Forelimb muscle (tissue), 1 donor: ENCODE data around the gene G6PD. TPM values are rescaled to one million over a fixed set of nuclear protein-coding genes. Genes with fewer than 3 reads are reported as not detected.

ENCODE experiments used
- DNase-seq: peaks from one replicate; pipeline ENCODE4 v3.0.0-alpha.2; 2013; ENCODE audit warnings: low read depth
- polyA plus RNA-seq: library from polyadenylated mRNA; unstranded; fragments of 120-200 nt; gene quantifications from one replicate; pipeline ENCODE4 v1.2.1, GENCODE V29; 2013; ENCODE audit not compliant: insufficient read length

The G6PD gene
- polyA plus RNA-seq, 1 donor: 11.1 TPM

DNA sequence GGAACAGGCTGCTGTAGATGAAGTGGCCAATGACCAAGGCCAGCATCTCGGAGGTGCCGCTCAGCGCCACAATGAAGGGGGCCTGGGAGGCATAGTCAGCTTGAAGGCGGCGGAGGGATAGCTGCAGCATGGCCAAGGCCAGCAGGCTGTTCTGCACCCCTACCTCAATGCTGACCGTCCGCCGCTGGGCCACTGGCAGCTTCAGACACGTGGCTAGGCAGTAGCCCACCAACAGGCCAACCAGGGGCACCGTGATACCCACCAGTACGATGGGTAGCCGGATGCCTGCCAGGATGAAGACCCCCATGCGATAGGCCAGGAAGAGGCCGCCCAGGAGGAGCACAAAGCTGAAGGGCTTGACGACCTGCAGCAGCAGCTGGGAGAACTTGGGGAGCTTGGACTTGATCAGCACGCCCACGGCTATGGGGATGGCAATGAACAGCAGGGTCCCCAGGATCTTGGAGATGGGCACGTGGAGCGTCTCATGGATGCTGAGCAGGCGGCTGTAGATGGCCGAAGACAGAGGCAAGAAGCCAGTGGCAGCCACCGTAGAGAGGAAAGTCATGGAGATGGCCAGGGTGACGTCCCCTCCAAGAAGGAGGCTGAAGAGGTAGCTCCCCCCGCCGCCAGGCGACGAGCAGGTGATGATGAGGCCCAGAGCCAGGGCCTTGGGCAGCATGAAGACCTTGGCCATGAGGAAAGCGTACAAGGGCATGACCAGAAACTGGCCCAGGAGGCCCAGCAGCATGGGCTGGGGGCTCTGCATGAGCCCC is 58.9 kb downstream of the G6PD start:
- no peak for DNase-seq

DNA sequence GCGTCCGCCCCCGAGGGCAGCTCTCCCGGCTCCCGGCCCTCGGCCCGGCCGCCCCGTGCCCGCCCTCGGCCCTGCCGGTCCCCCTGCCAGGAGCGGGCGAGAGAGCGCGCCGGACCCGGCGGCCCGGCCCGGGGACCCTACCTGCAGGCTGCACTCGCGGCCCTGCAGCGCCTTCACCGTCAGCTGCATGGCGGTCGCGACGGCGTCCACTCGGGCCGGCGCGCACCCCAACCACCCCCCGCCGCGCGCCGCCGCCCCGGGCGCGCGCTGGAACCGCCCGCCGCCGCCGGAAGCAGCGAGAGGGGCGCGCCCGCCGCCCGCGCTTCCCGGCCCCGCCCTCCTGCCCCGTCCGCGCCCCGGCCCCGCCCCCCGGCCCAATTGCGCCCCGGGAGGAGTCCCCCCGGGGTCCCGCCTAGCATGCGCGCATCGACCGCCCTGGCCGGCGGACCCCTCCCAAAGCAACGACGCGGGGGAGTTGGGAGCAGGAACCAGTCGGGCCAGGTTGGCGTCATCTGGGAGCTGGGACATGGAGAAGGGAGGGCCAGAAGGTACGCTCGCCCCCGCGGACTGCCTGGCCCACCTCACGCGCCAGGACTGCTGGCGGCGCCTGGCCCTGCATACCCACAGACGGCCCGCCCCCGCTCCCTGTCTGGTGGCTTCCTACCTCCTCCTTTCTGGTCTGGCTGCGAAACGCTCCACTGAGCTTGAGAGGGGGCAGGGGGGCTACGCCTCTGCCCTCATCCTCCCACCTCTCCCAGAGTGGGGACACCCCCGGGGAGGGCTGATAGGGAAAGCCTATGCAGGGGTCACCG is 60.0 kb downstream of the G6PD start, which contains the start of gene UBL4A:
UBL4A (minus strand) TSS at position 220 of the 812 bp plus-strand sequence; CDS start at position 189, 31 bp downstream.
- DNase-seq: no peak

DNA sequence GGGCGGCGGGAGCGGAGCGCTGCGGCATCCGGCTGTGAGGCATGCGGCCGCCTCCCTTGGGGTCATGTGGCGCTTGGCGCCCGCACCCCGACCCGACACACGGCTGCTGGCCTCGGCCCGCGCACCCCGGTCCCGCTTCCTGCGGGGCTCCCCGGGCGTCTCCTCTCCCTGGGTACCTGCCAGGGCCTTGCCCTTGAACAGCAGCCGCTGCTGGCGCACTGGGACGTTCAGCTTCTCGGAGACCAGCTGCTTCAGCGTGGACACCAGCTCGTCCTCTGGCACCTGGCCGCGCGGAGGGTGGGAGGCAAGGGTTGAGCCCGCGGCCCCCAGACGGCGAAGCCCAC is 60.6 kb downstream of the G6PD start:
- no peak for DNase-seq

DNA sequence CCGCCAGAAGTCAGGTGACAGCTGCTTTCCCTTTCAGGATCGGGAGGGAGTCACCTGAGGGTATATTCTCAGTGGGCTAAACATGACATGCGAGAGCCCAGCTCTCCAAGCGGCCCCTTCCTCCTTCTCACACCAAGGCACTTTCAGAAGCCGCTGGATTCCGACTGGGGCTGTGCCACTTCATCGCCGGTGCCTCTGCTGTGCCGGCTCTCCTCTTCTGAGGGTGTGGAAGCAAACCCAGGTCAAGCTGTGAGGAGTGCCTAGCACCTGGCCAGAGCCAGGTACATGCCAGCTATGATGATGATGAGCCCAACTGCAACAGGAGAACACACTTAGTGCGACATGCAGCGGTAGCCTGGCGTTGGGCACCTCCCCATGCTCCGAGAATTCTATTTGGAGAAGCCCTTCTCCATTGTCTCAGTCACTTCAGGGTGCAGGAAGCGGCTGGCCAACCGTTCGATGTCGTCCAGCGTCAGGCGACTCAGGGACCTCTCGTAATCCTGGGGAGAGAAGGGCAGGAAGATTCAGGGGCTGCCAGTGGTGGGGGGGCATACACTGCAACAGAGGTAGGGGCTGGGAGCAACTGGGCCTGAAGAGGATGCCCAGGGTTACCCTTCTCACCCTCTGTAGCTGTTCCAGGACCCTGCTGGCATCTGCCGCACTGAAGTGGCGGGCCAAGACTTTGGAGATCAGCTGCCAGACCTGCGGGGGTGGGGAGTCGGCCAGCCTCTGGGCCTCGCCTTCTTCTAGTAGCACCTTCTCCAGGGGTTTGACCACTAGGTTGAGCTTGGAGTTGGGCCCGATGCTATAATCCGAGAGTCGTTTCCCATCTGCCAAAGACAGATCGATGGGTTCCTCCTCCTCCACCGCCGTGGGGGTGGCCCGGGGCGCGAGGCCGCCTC is 61.2 kb downstream of the G6PD start:
- no peak for DNase-seq

DNA sequence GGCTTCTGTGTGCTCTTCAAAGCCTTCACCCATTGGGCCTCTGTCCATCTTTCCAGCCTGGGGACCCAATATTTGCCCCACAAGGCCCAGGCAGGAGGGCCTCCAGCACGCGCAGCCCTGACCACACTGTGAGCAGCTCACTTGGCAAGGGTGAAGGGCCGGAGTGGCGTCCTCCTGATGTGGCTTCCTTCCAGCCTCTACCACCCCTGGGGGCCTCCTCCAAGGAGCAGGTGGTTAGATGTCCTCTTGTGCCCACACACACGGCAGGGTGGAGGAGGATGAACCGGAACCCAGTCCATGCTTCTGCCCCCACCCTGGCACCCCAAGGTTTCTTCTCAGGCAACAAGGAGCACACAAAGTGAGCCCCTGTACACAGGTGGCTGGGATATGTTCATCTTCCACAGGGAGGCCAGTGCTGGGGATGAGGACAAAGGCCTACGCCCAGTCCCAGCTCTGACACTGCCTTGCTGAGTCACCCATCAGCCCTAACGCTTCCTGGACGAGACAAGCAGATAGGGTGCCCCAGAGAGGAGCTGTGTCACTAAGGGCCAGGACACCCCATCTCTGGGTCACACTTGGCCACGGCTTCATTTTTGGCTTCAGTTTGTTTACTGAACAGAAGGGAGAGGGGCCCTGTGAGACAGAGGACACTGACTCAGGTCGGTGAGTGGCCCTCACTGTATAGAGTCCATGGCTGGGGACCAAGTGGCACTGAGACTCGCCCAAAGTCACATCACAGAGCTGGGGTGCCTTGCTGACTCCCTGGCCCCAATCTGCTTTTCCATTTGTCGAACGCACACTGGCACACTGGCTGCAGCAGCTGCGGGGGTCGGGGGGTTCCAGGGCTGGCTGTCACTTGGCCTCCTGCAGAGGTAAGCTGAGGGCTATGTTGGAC is 62.1 kb downstream of the G6PD start:
- no peak for DNase-seq

DNA sequence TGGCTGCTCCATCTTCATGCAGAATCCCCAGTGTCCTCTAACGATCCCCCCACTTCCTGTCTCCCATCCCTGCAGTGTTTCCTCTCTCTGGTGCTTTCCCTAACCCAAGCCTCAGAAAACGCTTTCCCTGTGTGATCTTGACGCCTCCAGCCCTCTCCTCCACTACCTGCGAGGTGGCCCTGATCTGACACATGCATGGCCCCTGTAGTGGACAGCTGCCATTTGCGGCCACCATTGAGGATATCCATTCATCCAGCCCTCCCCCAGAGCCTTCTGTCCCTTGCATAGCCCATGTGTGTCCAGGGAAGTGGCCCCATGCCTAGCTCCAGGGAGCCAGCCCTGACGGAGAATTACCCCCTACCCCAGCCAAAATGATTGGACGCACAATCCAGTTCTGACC is 63.3 kb downstream of the G6PD start:
- no peak for DNase-seq

DNA sequence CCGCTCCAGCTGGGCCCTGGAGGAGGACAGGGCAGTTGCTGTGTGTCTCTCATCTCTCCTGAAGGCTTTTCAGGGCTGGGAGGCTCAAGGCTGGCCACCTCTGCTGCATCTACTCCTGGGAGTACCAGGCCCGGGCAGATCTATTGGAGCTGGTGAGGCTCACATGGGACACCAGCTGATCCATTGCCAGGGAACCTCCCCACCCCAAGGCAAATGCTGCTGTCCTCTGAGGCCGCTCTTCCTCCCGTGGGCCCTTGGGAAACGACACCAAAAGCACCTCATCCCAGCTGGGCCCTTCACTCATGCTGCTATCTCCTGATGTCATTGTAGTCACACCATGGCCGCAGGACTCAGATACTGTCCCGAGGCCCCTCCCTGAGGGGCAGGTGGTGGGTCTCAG is 63.9 kb downstream of the G6PD start:
- DNase-seq: no peak

DNA sequence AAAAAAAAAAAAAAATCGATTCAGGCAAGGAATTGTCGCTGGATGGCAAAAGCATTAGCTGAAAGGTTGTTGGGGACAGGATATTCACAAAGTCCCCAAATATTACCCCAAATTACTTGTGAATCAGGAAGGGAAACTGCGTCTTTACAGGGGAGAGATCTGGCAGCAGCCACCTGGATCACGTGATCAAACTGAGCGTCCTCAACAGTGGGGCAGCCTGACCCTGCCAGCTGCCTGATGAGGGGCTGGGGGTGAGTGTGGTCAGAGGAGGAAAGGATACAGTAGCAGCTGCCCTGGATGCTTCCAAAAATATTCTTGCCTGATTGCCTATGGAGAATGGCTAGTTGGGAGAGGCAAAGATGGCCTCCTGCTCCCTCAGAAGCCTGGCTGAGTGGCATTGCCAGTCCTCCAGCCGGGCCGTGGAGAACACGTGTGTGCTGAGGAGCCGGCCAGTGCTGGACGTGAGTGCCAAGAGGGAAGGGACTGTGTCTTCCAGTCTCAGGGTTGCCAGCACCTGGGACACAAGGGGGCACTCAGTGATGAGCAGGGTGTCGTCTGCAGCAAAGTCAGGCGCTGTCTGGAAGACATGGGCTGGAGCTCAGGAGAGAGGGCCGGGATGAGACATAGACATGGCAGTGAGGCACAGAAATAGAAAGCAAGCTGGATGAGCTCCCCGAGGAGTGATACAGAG is 64.6 kb downstream of the G6PD start:
- no peak for DNase-seq

Other genes with a start within 250 kb of the G6PD start
- gene FLNA, start 172.2 kb downstream of the G6PD start, polyA plus RNA-seq: 223 TPM
- gene EMD, start 167.6 kb downstream of the G6PD start, polyA plus RNA-seq: 46.8 TPM
- 6,186 TPM for gene RPL10, start 148.5 kb downstream of the G6PD start, polyA plus RNA-seq
- 48.6 TPM for gene DNASE1L1, start 137.6 kb downstream of the G6PD start, polyA plus RNA-seq
- gene TAFAZZIN, start 135.3 kb downstream of the G6PD start, polyA plus RNA-seq: 28.9 TPM
- 55.2 TPM for gene ATP6AP1, start 118.2 kb downstream of the G6PD start, polyA plus RNA-seq
- 82.5 TPM for gene GDI1, start 109.7 kb downstream of the G6PD start, polyA plus RNA-seq
- 59.3 TPM for gene FAM50A, start 102.7 kb downstream of the G6PD start, polyA plus RNA-seq
- gene PLXNA3, start 88.6 kb downstream of the G6PD start, polyA plus RNA-seq: 39.1 TPM
- 11.3 TPM for gene LAGE3, start 67.6 kb downstream of the G6PD start, polyA plus RNA-seq
- 23.2 TPM for gene UBL4A, start 60.2 kb downstream of the G6PD start, polyA plus RNA-seq
- 10.8 TPM for gene SLC10A3, start 56.2 kb downstream of the G6PD start, polyA plus RNA-seq
- 25.5 TPM for gene FAM3A, start 30.6 kb downstream of the G6PD start, polyA plus RNA-seq
- gene IKBKG, start 774 bp upstream of the G6PD start, polyA plus RNA-seq: 12.2 TPM
- gene CTAG1A, start 38.3 kb upstream of the G6PD start, polyA plus RNA-seq: not detected
- gene CTAG1B, start 72.4 kb upstream of the G6PD start, polyA plus RNA-seq: not detected
- not detected for gene CTAG2, start 106.7 kb upstream of the G6PD start, polyA plus RNA-seq
- gene GAB3, start 204.2 kb upstream of the G6PD start, polyA plus RNA-seq: 4.7 TPM
- gene DKC1, start 216.0 kb upstream of the G6PD start, polyA plus RNA-seq: 35.7 TPM